ENCODE measurements around the gene SLC17A7. TPM values are rescaled to one million over a fixed set of nuclear protein-coding genes. Genes with fewer than 3 reads are reported as not detected.
"Not testable (repeated sequence)": the region's sequence is repeated elsewhere in the genome, so short reads cannot be mapped to it uniquely, and the experiment has no call there.

SLC17A7 gene
- total RNA-seq, 2 donors from 2014 or later = 0.59 to 0.67 TPM

GRCh38 chr19:49475995-49476880, 34.9 kb upstream of the SLC17A7 start:
- no peak for DNase-seq (ENCODE audit: low spot score)
- peak overlapping the region in 1 of 2 donors; percentile 39 for H3K27ac ChIP-seq
- peak in 1 of 2 donors; percentile 49 for TF ChIP-seq CTCF (IDR thresholded peaks at IDR 0.05)
- H3K36me3 ChIP-seq = no peaks in the 10 kb centered on the region
- no peak overlapping the region for H3K4me3 ChIP-seq
- H3K9me3 ChIP-seq = no peaks in the 10 kb centered on the region
- H3K4me1 ChIP-seq = peaks cover 0 to 32% of the 10 kb centered on the region in 2 donors
- no peaks in the 10 kb centered on the region for H3K27me3 ChIP-seq

- H3K36me3 ChIP-seq = no peaks in the 10 kb centered on the region
- peaks cover 0 to 32% of the 10 kb centered on the region in 2 donors for H3K4me1 ChIP-seq
- H3K4me3 ChIP-seq = no peak overlapping the region
- H3K9me3 ChIP-seq = no peaks in the 10 kb centered on the region
- H3K27ac ChIP-seq = peak overlapping the region; percentile 39 to 83
- no peak for DNase-seq (ENCODE audit: low spot score)
- no peaks in the 10 kb centered on the region for H3K27me3 ChIP-seq
- no peak for TF ChIP-seq CTCF (IDR thresholded peaks at IDR 0.05)
Measured at GRCh38 chr19:49475191-49475917, 34.0 kb upstream of the SLC17A7 start.

- no peaks in the 10 kb centered on the region for H3K27me3 ChIP-seq
- H3K9me3 ChIP-seq = no peaks in the 10 kb centered on the region
- no peak for DNase-seq (ENCODE audit: low spot score)
- H3K4me1 ChIP-seq = peaks cover 0 to 38% of the 10 kb centered on the region in 2 donors
- peak overlapping the region; percentile 63 to 76 for H3K4me3 ChIP-seq
- H3K36me3 ChIP-seq = no peaks in the 10 kb centered on the region
- TF ChIP-seq CTCF (IDR thresholded peaks at IDR 0.05) = no peak
- peak overlapping the region; percentile 83 to 90 for H3K27ac ChIP-seq
Measured at GRCh38 chr19:49474542-49474924, 33.2 kb upstream of the SLC17A7 start.

- Histone ChIP-seq H3K27ac (peak within 1 kb of the TSS; percentile 83 to 90), H3K27me3 (no peaks in the 10 kb centered on the region), H3K9me3 (no peaks in the 10 kb centered on the region), H3K4me1 (peaks cover 0 to 43% of the 10 kb centered on the region in 2 donors), H3K4me3 (peak within 1 kb of the TSS; percentile 63 to 76), H3K36me3 (no peaks in the 10 kb centered on the region)
- TF ChIP-seq CTCF (IDR thresholded peaks at IDR 0.05) = peak; percentile 98 to 100
- DNase-seq (ENCODE audit: low spot score) = peak; percentile 82
Measured at GRCh38 chr19:49473868-49474541, 32.7 kb upstream of the SLC17A7 start, which contains the start of gene FLT3LG. Gene FLT3LG, plus strand, starts transcription at chr19:49474215. Its CDS starts 425 bp downstream, at chr19:49474640.

- DNase-seq (ENCODE audit: low spot score); H3K9me3 ChIP-seq; H3K27me3 ChIP-seq; H3K36me3 ChIP-seq: not testable (repeated sequence)
- peaks cover 0 to 47% of the 10 kb centered on the region in 2 donors for H3K4me1 ChIP-seq
- H3K4me3 ChIP-seq = peak overlapping the region; percentile 63 to 76
- peak overlapping the region; percentile 83 to 90 for H3K27ac ChIP-seq
Measured at GRCh38 chr19:49473501-49473867, 32.2 kb upstream of the SLC17A7 start.
